ENCODE results near the gene BRI3.
A peak's percentile ranks its signal among the peaks of the same experiment; 100 is the strongest.
"Not testable (repeated sequence)": the region's sequence is repeated elsewhere in the genome, so short reads cannot be mapped to it uniquely, and the experiment has no call there.

Gene BRI3

DNA sequence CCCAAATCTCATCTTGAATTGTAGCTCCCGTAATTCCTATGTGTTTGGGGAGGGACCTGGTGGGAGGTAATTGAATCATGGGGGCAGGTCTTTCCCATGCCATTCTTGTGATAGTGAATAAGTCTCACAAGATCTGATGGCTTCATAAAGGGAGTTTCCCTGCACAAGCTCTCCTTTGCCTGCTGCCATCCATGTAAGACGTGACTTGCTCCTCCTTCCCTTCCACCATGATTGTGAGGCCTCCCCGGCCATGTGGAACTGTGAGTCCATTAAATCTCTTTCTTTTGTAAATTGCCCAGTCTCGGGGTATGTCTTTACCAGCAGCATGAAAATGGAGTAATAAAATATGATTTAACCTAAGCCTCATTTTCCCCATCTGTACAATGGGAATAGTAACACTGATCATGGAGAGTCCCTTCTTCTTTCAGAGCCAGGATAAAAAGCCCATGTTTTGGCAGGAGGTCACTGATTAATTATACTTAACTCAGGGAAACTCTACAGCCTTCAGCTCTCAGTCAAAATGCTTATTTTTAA is 34.6 kb downstream of the BRI3 start:
- not testable (repeated sequence) for DNase-seq

DNA sequence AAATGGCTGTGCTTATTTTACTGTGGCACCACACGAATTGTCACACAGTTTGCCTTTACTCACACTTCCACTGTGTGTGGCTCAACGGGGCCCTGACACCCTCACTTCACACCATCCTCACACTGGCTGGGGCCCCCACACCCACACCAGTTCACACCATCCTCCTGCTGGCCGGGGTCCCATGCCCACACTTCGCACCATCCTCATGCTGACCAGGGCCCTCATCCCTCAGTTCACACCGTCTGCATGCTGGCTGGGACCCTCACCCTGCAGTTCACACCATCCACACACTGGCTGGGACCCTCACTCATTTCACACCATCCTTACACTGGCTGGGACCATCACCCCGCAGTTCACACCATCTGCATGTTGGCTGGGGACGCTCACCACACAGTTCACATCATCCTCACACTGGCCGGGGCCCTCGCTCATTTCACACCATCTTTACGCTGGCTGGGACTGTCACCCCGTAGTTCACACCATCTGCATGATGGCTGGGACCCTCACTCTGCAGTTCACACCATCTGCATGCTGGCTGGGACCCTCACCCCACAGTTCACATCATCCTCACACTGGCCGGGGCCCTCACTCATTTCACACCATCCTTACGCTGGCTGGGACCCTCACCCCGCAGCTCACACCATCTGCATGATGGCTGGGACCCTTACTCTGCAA is 36.0 kb downstream of the BRI3 start:
- DNase-seq, result no peak

DNA sequence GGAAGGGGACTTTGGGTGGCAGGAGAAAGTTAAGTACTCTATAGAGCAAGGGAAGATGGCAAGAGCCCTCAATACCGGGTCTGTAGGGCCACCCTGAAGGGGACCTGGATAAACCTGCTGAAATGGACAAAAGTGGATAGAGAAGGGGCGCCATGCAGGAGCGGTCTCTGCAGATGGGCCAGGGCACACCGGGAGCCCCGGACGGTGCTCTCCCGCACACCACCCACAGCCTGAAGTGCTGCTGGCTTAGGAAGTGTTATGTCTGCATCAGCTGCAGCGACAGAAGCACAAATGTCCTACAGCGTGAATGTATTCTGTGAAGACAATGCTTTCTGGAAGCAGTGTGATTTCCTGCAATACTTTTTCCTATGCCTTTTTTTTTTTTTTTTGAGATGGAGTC is 37.7 kb downstream of the BRI3 start:
- DNase-seq, result no peak

DNA sequence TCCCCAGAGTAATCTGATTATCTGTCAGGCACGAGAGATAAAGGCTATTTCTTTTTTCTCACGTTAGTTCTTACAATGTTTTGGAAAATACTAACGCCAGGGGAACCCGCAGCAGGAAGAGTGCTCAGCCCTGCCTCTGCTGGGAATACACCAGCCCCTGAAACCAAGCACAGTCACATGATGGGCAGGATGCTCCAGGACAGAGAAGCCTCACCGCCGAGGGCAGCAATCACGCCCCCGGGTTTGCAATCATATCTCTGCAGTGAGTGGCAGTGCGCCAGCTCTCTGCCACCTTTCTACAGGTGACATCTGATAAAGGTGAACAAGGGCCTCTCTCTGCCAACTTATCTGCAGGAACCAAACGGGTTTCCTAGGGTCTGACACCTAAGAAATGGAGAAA is 39.8 kb downstream of the BRI3 start:
- DNase-seq, result no peak

DNA sequence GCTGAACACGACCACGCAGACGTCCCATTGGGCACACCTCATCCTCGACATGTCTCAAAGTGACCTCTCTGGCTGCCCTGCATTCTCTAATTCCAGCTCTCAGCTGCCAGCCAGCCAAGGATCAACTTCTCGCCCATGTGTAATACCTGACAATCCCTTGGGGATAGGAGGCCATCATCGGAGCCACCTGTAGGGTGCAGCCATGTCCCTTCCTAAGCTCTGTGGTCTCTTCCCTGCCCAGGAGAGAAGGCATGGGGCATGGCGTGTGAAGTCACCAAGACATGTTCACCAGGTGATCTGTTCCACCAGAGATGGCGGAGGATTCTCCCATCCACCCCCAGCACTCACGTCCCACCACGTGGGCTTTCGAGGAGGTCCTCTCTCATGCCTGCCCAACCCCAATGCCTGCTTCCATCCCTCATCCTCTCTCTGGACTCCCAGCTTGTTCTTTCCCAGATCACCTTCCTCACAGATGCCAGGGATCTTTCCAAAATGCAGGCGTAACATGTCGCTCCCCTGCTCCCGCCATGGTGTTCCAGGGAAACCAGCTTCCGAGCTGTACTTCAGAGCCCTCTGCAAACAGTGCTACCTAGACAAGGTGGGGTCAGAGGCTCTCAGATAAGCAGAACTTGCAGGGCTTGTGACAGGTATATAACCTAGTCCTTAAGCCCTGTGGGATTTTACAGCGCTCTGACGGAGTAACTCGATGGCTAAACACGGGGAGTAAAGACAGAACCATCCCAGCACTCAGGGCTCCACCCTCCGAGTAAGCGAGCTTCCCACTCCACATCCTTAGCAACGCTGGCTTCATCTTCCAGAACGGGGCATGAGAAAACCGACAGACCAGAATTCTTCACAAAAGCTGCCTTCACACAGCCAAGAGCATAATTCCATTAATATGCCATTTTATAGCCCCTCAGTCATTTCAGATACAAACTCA is 41.1 kb downstream of the BRI3 start:
- DNase-seq, result no peak

DNA sequence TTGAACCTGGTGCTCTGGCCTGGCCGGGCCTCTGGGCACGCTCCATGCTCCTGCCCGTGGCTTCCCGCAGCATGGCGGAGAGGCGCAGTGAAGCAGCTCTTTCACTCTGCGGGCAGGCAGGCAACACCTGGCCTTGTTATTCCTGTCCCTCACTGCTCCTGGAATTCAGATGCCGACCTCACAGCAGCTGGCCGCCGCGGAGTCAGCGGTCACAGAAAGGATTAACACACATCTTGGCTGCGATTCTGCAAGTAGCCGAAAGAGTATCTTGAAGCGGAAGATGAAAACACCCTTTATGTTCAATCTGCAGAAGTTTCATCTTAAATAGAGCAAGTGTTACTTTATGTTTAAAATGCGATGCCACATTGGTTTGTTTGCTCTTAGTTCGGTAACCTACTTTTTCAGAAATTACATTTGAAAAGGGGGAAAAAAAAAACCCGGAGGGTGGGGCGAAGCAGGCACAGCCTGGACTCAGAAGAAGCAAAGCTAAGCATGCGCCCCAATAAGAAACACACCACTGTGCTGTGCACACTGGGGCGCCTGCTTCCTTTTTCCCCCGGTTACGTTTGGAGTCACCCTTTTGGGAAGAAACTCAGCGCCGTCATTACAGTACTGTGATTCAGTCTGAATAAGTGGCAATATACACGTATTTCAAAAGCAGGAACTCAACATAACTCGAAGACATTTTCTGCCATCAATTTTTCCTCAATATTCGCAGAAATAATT is 42.3 kb downstream of the BRI3 start:
- DNase-seq, result peak; percentile 54

DNA sequence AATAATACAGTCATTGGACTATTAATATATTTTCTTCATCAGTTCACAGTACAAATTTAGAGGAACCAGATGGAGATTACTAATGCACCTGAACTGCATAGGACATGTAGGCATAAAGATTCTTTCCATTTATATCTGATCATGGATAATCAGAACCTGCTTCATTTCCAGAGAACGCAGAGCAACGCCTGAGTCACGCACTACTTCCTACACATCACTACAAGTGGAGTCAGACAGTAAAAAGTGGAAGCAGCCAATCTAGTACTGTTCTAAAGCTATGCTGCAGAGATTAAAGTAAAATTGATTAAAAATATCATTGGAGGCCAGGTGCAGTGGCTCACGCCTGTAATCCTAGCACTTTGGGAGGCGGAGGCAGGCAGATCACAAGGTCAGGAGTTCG is 43.3 kb downstream of the BRI3 start:
- DNase-seq, result no peak

DNA sequence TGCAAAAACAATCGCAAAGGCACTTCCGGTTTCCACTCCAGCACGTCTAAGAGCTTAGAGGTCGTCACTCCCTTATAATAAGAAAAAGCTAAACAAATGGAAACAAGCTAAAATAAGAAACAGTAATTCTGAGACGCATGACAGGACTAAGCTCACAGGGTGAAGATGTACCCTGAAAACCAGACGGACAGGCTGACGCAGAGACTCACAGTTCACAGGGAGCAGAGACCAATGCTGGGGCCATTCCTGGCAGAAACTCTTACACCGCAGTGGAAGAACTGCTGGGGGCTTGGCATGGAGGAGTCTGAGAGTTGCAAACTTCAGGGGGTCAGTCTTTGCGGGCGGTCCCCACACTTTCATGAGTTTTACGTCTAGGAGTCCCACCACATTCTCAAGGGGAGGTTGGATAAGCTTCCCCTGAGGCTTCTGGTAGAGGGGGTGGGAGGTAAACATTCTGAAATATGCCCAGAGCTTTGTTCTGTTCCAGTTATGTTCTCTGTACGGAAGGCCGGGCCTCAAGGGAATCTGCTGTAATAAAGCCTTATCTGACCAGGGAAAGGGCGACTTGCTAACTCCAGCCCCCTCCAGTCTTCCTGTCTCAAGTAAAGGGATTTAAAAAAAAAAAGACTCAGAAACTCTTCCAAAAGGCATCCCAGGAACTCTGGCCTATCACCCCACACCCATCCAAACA is 47.8 kb downstream of the BRI3 start:
- no peak for DNase-seq

DNA sequence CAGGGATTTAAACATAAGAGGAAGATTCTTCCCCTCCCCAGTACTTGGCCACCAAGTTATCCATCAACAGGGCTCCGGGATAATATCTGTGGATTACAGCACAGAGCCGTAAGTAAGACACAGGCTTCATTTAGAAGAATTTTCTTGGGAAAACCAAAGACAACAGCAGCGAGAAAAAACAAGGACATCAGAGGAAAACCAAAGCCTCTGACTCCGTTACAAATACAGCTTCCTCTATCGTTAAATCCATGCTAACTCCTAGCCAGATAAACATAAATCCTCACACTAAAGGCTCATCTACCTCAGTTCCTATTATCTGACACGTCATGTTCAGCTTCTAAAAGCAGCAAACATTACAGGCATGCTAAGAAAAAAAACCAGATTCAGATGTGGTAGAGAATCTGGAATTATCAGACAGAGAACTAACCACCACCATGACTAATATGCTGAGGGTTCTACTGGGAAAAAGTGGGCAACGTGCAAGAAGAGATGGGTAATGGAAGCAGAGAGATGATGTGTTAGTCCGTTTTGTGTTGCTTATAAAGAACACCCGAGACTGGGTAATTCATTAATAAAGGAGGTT is 48.4 kb downstream of the BRI3 start:
- no peak for DNase-seq

DNA sequence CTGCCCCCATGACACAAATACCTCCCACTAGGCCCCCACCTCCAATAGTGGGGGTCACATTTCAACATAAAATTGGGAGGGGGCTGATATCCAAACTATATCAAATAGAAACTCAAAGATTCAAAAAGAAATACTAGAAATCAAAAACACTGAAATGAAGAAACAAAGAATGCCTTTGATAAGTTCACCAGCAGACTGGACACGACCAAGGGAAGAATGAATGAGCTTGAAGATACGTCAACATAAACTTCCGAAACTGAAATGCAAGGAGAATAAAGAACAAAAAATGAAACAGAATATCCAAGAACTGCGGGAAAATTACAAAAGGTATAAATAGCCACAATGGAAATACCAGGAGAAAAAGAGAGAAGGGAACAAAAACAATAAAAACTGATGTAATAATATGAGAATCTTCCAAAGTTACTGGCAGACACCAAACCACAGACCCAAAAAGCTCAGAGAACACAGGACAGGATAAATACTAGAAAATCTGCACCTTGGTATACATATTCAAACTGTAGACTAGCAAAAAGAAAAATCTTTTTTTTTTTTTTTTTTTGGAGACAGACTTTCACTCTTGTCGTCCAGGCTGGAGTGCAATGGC is 49.5 kb downstream of the BRI3 start:
- no peak for DNase-seq

DNA sequence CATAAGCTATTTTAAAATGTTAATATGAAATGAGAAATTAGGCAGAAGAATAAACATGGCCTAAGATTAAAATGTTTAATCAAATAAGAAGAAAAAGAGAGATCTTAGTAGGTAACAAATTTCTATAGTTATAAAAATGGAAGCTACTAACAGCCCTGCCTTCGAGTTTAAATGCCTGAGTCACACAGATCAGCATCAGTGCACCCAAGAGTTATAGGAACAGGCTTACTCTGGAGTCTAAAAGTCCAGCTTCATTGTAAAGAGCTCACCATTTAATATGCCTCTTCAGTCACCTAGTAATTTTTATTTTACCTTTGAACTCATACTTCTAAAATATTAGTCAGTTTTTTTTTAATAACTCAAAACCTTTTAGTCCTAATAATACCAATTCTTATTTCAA is 52.6 kb downstream of the BRI3 start:
- no peak for DNase-seq

DNA sequence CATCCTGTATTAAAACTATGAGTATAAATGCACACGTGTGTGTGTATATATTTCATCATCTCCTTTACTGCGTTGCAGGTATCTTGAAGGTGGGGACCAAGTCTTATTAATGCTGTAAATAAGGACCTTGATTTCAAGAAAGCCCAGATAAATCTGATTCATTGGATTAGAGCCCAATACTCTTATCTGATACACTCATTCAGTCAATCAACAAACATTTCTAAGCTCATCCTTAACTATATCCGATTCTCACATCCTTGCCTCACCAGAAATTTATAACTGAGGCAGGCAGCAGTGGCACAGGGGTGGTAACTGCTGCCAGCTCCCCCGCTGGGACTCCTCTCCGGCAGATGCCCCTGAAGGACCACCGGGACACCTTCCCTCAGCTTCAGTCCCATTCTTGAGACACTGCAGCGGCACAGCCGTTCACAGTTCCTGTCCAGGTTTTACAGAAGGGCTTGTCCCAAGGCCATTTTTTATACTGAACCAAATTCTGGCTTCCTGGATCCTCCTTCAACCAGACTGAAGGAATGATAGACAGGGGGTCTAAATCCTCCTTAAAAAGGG is 54.0 kb downstream of the BRI3 start:
- DNase-seq, result no peak

DNA sequence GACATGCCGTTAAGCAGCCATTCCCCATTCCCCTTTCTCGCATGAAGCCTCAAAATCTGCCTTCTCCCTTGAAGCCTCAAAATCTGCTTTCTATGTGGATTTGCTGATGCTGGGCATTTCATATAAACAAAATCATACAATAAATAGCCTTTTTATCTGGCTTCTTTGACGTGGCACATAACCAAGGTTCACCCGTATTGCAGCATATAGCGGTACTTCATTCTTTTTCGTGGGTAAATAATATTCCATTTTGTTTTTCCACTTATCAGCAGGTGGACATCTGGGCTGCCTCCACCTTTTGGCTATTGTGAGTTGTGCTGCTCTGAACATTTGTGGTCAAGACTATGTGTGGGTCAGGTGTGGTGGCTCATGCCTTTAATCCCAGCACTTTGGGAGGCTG is 57.0 kb downstream of the BRI3 start:
- DNase-seq, result no peak

DNA sequence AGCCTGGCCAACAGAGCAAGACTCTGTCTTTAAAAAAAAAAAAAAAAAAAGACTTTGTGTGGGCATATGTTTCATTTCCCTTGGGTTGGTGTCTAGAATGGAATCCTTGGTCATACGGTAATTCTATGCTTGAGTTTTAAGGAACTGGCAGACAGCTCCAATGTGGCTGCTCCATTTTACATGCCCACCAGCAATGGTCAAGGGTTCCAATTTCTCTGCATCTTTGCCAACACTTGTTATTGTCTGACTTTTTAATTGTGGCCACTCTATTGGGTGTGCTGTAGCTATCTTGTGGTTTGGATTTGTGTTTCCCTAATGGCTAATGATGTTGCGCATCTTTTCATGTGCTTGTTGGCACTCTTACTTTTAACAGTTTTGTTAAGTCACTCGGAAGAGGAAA is 57.6 kb downstream of the BRI3 start:
- DNase-seq, result no peak

DNA sequence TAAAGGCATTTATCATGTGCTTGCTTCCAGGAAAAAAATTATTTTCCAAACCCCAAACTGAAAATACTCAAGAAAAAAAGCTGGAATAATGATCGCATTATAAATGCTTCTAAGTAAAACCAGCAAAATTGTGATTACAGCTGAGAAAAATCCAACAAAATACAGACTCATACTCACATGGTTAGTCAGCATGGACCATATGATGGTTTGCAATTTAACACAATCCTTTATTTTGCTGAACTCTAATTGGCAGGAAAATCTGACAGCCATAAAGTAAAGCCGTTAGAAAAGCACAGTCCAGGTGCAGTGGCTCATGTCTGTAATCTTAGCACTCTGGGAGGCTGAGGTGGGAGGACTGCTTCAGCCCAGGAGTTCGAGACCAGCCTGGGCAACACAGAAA is 59.6 kb downstream of the BRI3 start:
- DNase-seq, result no peak
